ENCODE data around the gene FILIP1L.

Gene FILIP1L

GRCh38 chr3:99885851-99886250 lies 228.4 kb downstream of the FILIP1L start:
- Histone ChIP-seq H3K4me1 (ENCODE audit: control insufficient read depth, insufficient read depth, low read length, poor library complexity, severe bottlenecking) (peaks cover 24% of the 10 kb centered on the region), H3K36me3 (ENCODE audit: control insufficient read depth, insufficient read depth, low read length) (no peaks in the 10 kb centered on the region), H3K27ac (ENCODE audit: low read depth, low read length, severe bottlenecking) (peak overlapping the region; percentile 29), H3K9me3 (ENCODE audit: control insufficient read depth, low read length) (no peaks in the 10 kb centered on the region), H3K4me3 (ENCODE audit: extremely low read depth, insufficient read depth, low read length, poor library complexity, severe bottlenecking) (no peak overlapping the region)
- no CpG with 5 or more reads among the region's 3 CpGs for WGBS, 2 experiments (ENCODE audit: insufficient coverage in 2 of 2)

- peaks cover 24% of the 10 kb centered on the region for H3K4me1 ChIP-seq (ENCODE audit: control insufficient read depth, insufficient read depth, low read length, poor library complexity, severe bottlenecking)
- WGBS, 2 experiments (ENCODE audit: insufficient coverage in 2 of 2), result no CpG with 5 or more reads among the region's 1 CpG
- peak overlapping the region; percentile 55 for H3K27ac ChIP-seq (ENCODE audit: low read depth, low read length, severe bottlenecking)
- no peaks in the 10 kb centered on the region for H3K9me3 ChIP-seq (ENCODE audit: control insufficient read depth, low read length)
- H3K4me3 ChIP-seq (ENCODE audit: extremely low read depth, insufficient read depth, low read length, poor library complexity, severe bottlenecking), result no peak overlapping the region
- no peaks in the 10 kb centered on the region for H3K36me3 ChIP-seq (ENCODE audit: control insufficient read depth, insufficient read depth, low read length)
Observed at GRCh38 chr3:99885085-99885484, 229.2 kb downstream of the FILIP1L start.

GRCh38 chr3:99884484-99884883 lies 229.8 kb downstream of the FILIP1L start:
- Histone ChIP-seq H3K4me3 (ENCODE audit: extremely low read depth, insufficient read depth, low read length, poor library complexity, severe bottlenecking) (no peak overlapping the region), H3K27ac (ENCODE audit: low read depth, low read length, severe bottlenecking) (peak overlapping the region; percentile 55), H3K36me3 (ENCODE audit: control insufficient read depth, insufficient read depth, low read length) (no peaks in the 10 kb centered on the region), H3K4me1 (ENCODE audit: control insufficient read depth, insufficient read depth, low read length, poor library complexity, severe bottlenecking) (peaks cover 24% of the 10 kb centered on the region), H3K9me3 (ENCODE audit: control insufficient read depth, low read length) (no peaks in the 10 kb centered on the region)
- WGBS, 2 experiments (ENCODE audit: insufficient coverage in 2 of 2), result 72% methylated on average over 2 of the region's 2 CpGs; no CpG with 5 or more reads in 1 of the 2 experiments

GRCh38 chr3:99883693-99884092 lies 230.6 kb downstream of the FILIP1L start:
- Histone ChIP-seq H3K4me3 (ENCODE audit: extremely low read depth, insufficient read depth, low read length, poor library complexity, severe bottlenecking) (no peak overlapping the region), H3K9me3 (ENCODE audit: control insufficient read depth, low read length) (no peaks in the 10 kb centered on the region), H3K36me3 (ENCODE audit: control insufficient read depth, insufficient read depth, low read length) (no peaks in the 10 kb centered on the region), H3K4me1 (ENCODE audit: control insufficient read depth, insufficient read depth, low read length, poor library complexity, severe bottlenecking) (peaks cover 24% of the 10 kb centered on the region), H3K27ac (ENCODE audit: low read depth, low read length, severe bottlenecking) (no peak overlapping the region)
- WGBS, 2 experiments (ENCODE audit: insufficient coverage in 2 of 2), result no CpG with 5 or more reads among the region's 1 CpG

- Histone ChIP-seq H3K9me3 (ENCODE audit: control insufficient read depth, low read length) (no peaks in the 10 kb centered on the region), H3K4me3 (ENCODE audit: extremely low read depth, insufficient read depth, low read length, poor library complexity, severe bottlenecking) (no peak overlapping the region), H3K36me3 (ENCODE audit: control insufficient read depth, insufficient read depth, low read length) (no peaks in the 10 kb centered on the region), H3K4me1 (ENCODE audit: control insufficient read depth, insufficient read depth, low read length, poor library complexity, severe bottlenecking) (peaks cover 24% of the 10 kb centered on the region), H3K27ac (ENCODE audit: low read depth, low read length, severe bottlenecking) (no peak overlapping the region)
- WGBS, 2 experiments (ENCODE audit: insufficient coverage in 2 of 2), result 100% methylated on average over 1 of the region's 2 CpGs; no CpG with 5 or more reads in 1 of the 2 experiments
Observed at GRCh38 chr3:99883138-99883461, 231.2 kb downstream of the FILIP1L start.

- Histone ChIP-seq H3K4me3 (ENCODE audit: extremely low read depth, insufficient read depth, low read length, poor library complexity, severe bottlenecking) (no peak overlapping the region), H3K4me1 (ENCODE audit: control insufficient read depth, insufficient read depth, low read length, poor library complexity, severe bottlenecking) (peaks cover 27% of the 10 kb centered on the region), H3K9me3 (ENCODE audit: control insufficient read depth, low read length) (no peaks in the 10 kb centered on the region), H3K27ac (ENCODE audit: low read depth, low read length, severe bottlenecking) (no peak overlapping the region), H3K36me3 (ENCODE audit: control insufficient read depth, insufficient read depth, low read length) (no peaks in the 10 kb centered on the region)
- WGBS, 2 experiments (ENCODE audit: insufficient coverage in 2 of 2), result no CpG with 5 or more reads among the region's 1 CpG
Observed at GRCh38 chr3:99882436-99883137, 231.7 kb downstream of the FILIP1L start.

GRCh38 chr3:99881121-99881524 lies 233.2 kb downstream of the FILIP1L start:
- 89% methylated on average over 1 of the region's 2 CpGs; no CpG with 5 or more reads in 1 of the 2 experiments for WGBS, 2 experiments (ENCODE audit: insufficient coverage in 2 of 2)
- Histone ChIP-seq H3K27ac (ENCODE audit: low read depth, low read length, severe bottlenecking) (no peak overlapping the region), H3K4me3 (ENCODE audit: extremely low read depth, insufficient read depth, low read length, poor library complexity, severe bottlenecking) (no peak overlapping the region)

GRCh38 chr3:99879275-99879674 lies 235.0 kb downstream of the FILIP1L start:
- H3K4me3 ChIP-seq (ENCODE audit: extremely low read depth, insufficient read depth, low read length, poor library complexity, severe bottlenecking), result no peak overlapping the region
- 100% methylated on average over 1 of the region's 2 CpGs for WGBS, 2 experiments (ENCODE audit: insufficient coverage in 2 of 2)
- H3K9me3 ChIP-seq (ENCODE audit: control insufficient read depth, low read length), result no peaks in the 10 kb centered on the region
- no peak overlapping the region for H3K27ac ChIP-seq (ENCODE audit: low read depth, low read length, severe bottlenecking)
- H3K36me3 ChIP-seq (ENCODE audit: control insufficient read depth, insufficient read depth, low read length), result no peaks in the 10 kb centered on the region
- H3K4me1 ChIP-seq (ENCODE audit: control insufficient read depth, insufficient read depth, low read length, poor library complexity, severe bottlenecking), result peaks cover 20% of the 10 kb centered on the region

More at GRCh38 chr3:99881121-99881524, 233.2 kb downstream of the FILIP1L start:
- no peaks in the 10 kb centered on the region for H3K9me3 ChIP-seq (ENCODE audit: control insufficient read depth, low read length)
- H3K36me3 ChIP-seq (ENCODE audit: control insufficient read depth, insufficient read depth, low read length), result no peaks in the 10 kb centered on the region
- peaks cover 37% of the 10 kb centered on the region for H3K4me1 ChIP-seq (ENCODE audit: control insufficient read depth, insufficient read depth, low read length, poor library complexity, severe bottlenecking)

GRCh38 chr3:99878005-99878404 lies 236.3 kb downstream of the FILIP1L start:
- Histone ChIP-seq H3K4me1 (ENCODE audit: control insufficient read depth, insufficient read depth, low read length, poor library complexity, severe bottlenecking) (peaks cover 22% of the 10 kb centered on the region), H3K4me3 (ENCODE audit: extremely low read depth, insufficient read depth, low read length, poor library complexity, severe bottlenecking) (no peak overlapping the region), H3K36me3 (ENCODE audit: control insufficient read depth, insufficient read depth, low read length) (peaks cover 1% of the 10 kb centered on the region), H3K27ac (ENCODE audit: low read depth, low read length, severe bottlenecking) (peak overlapping the region; percentile 97), H3K9me3 (ENCODE audit: control insufficient read depth, low read length) (no peaks in the 10 kb centered on the region)
- WGBS, 2 experiments (ENCODE audit: insufficient coverage in 2 of 2), result no CpG with 5 or more reads among the region's 1 CpG

- no peak overlapping the region for H3K4me3 ChIP-seq (ENCODE audit: extremely low read depth, insufficient read depth, low read length, poor library complexity, severe bottlenecking)
- H3K36me3 ChIP-seq (ENCODE audit: control insufficient read depth, insufficient read depth, low read length), result peaks cover 7% of the 10 kb centered on the region
- no peaks in the 10 kb centered on the region for H3K9me3 ChIP-seq (ENCODE audit: control insufficient read depth, low read length)
- peaks cover 31% of the 10 kb centered on the region for H3K4me1 ChIP-seq (ENCODE audit: control insufficient read depth, insufficient read depth, low read length, poor library complexity, severe bottlenecking)
- H3K27ac ChIP-seq (ENCODE audit: low read depth, low read length, severe bottlenecking), result peak overlapping the region; percentile 97
- WGBS, 2 experiments (ENCODE audit: insufficient coverage in 2 of 2), result 93% methylated on average over 2 of the region's 4 CpGs; no CpG with 5 or more reads in 1 of the 2 experiments
Observed at GRCh38 chr3:99877031-99877579, 237.2 kb downstream of the FILIP1L start.
